ENCODE data around the gene DBN1.

Gene DBN1

DNA sequence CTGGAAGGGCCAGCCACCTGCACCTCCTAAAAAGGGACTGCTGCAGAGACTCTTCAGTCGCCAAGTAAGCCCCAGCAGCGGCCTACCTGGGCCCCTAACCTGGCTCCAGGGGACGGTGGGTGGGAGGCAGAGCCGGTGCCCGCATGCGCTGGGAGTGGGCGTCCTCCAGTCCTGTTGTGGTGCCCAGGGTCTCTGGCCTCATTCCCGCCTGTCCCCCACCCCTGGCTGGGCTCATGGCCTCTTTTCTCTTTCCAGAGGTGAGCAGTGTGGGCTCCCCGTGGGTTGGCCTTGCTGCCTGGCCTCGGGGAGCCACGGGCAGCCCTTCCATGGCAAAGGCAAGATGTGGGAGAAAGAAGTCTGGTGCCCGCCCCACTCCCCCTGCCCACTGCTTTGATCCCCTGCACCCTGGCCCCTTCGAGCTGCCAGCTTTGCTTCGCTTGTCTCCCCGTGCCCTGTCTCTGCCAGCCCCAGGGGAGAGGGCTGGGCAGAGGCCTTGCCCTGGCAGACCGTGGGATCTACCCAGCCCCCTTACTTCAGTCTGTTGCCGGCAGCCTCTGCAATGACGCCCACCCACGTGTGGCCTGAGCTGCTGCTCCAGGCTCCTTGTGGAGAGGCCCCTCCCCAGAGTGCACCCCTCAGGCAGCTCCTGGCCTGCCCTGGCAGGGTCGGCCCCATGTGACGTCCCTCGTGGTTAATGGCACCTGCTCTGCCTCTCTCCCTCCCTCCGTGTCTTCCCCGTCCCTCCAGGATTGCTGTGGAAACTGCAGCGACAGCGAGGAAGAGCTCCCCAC, 32.2 kb downstream of the DBN1 start:
- no peak for DNase-seq

DNA sequence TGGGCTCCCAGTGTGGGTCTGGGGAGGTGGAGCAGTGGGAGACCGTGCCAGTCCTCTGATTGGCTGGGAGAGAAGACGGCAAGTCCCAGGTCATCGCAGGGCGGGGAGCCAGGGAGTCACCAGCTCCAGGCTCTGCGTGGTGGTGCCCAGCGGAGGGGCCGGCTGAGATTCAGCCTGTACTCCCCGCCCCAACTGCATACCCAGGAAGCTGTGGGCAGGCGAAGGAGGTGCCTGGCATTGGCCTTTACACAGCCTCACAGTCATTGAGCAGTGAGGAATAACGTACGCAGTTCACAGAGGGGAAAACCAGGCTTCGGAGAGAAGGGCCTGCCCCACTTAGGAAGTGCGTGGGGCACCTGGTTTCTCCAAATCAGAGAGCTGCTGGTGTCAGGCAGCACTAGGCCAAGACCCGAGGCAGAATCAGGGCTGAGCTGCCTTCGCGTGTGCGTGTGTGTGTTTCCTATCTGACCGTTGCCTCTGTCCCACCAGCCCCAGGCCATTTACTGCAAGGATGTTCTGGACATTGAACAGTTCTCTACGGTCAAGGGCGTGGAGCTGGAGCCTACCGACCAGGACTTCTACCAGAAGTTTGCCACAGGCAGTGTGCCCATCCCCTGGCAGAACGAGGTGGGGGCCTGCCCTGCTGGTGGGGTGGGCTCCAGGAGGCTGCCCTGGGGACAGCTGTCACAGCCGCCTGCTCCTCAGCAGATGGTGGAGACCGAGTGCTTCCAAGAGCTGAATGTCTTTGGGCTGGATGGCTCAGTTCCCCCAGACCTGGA, 33.0 kb downstream of the DBN1 start:
- no peak for DNase-seq

DNA sequence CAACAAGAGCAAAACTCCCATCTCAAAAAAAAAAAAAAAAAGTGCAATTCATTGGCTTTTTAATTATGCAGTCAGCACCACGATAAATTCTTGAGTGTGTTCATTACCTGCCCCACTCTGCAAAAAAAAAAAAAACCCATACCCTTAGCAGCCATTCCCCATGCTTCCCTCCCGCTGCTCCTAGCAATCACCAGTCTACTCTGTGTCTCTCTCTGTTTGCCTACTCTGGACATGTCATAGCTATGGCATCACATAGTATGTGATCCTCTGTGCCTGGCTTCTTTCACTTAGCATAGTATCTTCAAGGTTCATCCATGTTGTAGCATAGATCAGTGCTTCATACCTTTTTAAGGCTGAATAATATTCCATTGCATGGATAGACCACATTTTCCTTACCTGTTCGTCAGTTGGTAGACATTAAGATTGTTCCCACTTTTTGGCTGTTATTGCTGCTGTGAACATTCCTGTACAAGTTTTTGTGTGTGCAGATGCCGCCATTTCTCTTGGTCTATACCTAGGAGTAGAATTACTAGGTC, 33.8 kb downstream of the DBN1 start:
- DNase-seq, result no peak

DNA sequence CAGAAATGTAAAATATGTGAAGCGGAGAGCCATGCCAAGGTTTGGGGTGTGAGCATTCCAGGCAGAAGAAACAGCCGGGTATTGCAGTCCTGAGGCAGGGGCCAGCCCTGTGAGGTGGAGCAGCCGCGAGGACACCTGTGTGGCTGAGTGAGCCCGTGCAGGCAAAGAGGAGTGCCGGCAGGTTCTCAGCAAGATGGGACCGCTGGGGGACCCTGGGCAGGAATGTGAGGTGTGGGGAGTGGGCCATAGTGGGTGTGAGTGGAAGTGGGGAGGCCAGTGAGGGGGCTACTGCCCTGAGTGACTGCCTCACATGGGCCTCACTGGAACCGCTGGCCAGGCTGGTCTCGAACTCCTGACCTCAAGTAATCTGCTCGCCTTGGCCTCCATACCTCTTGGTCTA, 35.0 kb downstream of the DBN1 start:
- DNase-seq, result no peak

DNA sequence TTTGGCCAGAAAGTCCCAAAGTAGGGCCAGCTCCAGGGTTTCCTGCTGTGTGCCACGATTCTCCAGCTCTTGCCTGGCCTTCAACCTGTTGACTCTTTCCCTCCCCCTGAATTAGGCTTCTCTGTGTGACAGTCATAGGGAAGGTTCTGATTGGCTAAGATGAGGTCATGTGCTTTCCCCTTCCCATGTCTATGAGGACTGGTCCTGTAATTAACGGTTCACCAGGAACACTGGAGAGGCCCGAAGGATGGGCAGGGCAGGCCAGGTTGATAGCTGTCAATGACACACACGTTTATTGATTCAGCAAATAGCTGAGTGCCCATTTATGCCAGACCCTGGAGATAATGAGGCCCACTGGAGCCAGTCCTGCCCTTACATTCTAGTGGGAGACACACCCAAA, 35.8 kb downstream of the DBN1 start:
- no peak for DNase-seq

DNA sequence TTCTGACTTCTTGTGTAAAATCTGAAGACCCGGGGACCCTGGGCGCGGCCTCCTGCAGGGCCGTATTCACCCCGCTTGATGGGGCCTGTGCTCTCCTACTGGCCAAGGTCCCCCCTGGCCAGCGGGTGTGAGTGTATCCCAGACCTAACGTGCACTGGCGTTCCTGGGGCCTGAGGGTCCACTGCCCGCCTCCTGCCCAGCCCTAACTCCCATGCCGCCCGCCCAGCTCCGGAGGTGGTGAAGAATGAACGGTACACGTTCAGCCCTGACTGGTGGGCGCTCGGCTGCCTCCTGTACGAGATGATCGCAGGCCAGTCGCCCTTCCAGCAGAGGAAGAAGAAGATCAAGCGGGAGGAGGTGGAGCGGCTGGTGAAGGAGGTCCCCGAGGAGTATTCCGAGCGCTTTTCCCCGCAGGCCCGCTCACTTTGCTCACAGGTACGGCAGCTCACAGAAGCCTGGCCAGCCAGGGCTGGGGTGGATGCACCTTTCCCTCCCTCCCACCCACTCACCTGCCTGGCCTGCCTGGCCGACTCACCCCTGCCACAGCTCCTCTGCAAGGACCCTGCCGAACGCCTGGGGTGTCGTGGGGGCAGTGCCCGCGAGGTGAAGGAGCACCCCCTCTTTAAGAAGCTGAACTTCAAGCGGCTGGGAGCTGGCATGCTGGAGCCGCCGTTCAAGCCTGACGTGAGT, 37.4 kb downstream of the DBN1 start:
- no peak for DNase-seq

DNA sequence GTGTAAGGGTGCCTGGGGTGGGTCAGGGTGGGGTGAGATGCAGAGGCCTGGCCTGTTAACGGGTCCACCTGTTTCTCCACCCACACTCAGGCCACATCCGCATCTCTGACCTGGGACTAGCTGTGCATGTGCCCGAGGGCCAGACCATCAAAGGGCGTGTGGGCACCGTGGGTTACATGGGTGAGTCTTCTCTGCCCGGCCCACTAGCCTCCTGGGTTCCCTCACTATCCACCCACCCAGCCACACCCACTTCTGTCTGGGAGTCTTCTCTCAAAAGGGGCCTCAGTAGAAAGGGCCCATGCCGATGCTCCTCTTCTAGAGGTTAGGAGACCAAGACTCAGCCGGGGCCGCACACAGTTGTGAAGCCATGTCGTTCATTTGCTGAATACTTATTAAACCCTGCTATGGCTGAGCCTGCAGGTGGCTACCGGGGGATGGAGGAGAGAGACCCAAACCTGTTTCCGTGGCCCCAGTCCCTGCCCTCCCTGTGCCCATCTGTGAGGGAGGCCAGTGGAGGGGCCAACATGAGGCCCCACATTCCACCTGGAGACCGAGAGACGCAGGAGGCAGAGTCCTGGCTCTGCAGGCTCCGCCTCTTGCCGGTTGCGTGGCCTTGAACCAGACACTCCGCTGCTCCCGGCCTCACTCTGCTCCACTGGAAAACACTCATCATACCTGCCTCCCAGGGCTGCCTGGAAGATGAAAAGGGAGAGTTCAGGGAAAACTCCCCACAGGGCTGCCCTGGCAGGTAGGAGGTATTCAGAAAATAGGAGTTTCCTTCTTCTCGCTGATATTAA, 38.3 kb downstream of the DBN1 start:
- no peak for DNase-seq

DNA sequence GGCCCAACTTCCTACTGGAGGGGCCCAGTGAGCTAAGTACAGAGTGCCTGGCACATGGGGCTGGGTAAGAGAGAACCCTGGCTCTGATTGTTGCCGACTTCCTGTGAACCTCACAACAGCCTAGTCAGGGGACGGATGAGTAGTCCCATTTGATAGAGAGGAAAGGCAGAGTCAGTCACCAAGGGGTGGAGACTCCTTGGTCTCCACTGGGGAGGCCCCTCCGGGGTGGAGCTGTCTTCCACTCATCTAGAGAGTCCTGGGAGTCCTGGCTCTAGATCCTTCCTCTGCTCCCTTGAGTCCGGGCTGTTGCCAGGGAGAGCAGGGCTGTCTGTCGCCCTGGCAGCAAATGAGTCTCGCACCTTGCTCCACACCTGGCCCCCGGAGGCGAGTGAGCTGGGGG, 39.0 kb downstream of the DBN1 start:
- DNase-seq, result peak; percentile 78

DNA sequence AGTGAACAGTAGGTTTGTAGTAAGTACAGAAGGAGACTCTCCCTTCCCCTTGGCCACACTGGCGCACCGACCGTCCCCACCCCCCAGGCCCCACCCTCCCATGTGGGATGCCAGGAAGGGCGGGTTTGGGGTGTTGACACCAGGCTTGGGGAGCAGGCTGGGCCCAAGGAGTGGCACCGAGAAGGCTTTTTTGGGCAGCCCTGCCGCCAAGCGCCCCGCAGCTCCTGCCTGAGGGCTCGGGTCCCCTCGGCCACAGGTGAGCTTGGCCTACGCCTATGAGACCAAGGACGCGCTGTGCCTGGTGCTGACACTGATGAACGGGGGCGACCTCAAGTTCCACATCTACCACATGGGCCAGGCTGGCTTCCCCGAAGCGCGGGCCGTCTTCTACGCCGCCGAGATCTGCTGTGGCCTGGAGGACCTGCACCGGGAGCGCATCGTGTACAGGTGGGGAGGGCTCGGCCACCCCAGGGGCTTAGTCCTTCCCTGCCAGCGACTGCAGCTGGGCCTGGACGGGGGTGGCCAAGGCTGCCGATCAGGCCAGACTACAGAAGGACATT, 39.7 kb downstream of the DBN1 start:
- no peak for DNase-seq

DNA sequence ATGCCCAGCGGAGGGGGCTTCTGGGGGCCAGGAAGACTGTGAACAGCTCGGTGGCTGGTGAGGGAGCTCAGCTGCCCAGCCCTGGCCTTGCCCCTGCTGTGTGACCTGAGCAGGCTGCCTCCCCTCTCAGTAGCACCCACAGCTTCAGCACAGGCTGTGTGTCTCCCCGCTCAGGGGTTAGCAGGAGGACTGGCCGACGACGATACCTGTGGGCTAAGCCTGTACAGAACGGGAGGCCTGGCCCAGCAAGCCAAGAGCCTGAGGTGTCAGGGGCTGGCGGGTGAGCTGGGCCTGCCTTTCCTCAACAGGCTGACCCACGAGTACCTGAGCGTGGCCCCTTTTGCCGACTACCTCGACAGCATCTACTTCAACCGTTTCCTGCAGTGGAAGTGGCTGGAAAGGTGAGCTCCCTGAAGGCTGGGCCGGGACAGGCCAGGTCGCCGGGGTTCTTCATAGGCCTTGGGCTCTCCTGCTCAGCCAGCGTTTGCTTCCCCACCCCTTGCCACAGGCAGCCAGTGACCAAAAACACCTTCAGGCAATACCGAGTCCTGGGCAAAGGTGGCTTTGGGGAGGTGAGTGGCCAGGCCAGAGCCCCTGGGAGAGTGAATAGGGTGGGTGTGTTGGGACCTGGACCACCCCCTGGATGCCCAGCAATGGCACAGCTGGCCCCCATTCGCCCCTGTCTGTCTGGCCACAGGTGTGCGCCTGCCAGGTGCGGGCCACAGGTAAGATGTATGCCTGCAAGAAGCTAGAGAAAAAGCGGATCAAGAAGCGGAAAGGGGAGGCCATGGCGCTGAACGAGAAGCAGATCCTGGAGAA, 40.4 kb downstream of the DBN1 start:
- no peak for DNase-seq

DNA sequence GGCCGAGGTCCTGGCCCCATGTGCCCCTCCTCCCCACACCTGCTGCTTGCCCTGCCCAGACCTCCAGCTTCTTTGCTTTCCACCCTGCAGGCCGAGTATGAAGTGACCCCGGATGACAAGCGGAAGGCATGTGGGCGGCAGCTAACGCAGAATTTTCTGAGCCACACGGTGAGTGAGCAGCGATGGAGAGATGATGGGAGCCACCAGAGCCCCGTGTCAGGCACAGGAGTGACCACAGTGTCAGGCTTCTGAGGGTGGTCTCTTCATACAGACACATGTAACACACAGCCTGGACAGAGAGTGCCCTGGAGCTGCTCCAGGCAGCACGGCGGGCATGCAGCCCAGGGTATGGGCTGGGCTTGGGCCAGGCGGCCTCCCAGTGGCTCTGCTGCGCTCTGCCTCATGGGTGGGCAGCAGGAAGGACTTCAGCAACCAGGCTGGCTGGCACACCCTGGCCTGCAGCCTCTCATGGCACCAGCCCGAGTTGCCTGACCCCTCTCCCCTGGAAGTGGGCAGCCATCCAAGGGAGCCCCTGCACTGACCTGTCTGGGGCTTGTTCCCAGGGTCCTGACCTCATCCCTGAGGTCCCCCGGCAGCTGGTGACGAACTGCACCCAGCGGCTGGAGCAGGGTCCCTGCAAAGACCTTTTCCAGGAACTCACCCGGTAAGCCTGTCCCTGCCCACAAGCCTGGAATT, 41.1 kb downstream of the DBN1 start:
- no peak for DNase-seq

DNA sequence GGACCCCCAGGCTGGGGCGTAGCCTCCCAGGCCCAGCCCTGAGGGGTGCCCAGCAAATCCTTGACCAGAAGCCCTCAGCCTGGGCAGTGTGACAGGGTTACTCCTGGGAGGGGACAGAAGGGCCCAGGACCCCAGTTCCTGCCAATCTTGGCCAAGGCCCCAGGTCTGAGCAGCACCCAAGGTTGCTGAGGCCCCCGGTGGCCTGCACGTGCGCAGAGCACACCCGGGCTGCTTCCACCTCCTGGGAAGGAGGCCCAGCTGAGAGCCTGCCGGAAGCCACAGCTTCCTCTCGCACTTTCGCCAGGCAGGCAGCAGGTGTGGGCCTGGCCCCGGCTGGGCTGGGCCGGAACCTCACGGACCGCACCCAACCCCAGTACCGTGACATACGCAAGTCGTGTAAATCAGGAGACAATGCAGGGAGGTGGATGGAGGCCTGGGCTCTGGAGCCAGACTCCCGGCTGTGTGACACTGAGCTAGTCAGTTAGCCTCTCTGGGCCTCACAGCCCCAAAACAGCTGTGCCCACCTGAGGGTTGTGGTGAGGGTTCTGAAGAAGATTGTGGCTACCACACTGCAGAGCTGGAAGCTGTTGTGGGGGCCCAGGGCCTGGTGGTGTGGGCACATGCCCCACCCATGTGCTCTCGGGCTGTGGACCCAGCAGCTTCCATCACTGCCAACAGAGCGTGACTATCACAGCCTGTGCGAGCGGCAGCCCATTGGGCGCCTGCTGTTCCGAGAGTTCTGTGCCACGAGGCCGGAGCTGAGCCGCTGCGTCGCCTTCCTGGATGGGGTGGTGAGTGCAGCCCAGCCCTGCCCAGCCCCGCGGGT, 41.9 kb downstream of the DBN1 start:
- peak; percentile 90 for DNase-seq

DNA sequence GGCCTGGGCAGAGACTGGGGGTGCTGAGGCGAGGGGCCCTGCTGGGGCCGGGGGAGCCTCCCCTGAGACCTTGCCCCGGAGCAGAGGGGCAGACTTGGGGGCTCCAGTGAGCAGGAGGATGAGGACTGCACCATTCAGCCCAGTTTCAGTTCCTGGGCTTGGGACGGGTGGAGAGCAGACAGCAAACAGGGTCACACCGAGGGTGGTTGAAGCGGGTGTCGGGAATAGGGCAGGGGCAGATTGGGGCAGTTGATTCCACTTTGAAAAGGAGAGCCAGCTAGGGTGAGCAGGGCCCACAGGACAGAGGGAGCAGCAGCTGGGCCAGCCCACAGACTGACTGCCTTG, 42.5 kb downstream of the DBN1 start:
- DNase-seq, result no peak

DNA sequence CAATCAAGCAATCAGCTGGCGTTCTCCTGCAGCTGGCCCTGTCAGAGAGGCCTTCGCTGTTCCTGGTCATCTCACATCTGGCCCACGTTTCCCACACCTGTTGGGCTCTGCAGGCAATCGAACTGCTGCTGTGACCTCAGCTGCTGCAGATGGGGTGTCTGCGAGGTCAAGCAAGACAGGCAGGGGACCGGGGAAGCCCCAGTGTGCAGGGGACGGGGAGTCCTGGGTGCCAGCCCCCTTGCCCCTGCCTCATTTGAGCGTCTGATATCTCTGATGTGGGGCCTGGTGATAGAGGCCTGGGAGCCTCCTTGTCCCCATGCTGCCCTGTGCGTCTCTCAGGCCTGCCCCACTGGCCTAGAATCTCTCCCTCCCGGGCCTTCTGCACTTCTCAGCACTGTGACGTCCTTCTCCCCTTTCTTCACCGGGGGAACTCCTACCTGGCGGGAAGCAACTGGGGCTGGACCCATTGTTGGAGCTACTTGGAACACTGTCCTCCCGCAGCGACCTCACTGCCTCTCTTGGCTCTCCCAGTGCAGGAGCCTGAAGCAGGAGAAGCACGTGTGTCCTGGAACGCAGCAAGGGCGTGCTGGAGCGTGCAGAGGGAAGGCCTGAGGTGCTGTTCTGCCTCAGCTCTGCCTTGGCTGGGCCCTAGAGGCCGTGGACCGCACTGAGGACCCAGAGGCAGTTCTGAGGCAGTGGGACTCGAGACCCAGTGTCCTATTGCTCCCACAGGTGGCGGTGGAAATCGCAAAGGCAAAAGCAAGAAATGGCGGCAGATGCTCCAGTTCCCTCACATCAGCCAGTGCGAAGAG, 43.1 kb downstream of the DBN1 start:
- no peak for DNase-seq

DNA sequence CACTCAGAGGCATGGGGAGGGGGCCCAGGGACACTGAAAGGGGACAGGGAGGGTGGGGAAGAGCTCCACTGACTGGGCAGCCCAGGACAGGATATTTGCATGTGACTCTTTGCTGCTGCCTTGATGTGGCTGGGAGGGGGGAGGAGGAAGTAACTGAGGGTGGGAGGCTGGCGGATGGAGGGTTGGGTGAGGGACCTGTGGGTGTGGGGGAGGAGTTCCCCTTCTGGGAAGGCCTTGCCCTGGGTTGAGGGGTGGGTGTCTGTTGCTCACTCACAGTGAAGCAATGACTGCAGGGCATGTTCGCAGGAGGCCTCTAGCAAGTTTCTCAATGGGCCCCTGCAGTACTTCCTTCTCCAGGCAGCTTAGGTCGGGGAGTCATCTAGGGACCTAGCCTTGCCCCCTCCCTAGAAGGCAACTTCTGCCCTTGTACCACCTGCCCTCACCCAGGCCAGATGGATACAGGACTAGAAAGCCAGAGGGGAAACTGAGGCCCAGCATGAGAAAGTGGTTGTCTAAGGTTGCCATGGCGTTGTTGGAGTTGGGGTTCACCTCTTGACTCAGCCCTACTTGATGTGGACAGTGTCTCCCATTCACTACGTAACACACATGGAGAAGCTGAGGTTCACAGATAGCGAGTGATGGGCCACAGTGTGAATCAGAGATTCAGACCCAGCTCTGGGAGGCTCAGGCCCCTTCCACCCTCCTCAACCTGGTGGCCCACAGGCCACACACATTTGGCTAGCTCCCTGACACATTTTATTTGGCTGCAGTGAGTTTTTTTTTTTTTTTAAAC, 44.0 kb downstream of the DBN1 start:
- peak; percentile 94 for DNase-seq

DNA sequence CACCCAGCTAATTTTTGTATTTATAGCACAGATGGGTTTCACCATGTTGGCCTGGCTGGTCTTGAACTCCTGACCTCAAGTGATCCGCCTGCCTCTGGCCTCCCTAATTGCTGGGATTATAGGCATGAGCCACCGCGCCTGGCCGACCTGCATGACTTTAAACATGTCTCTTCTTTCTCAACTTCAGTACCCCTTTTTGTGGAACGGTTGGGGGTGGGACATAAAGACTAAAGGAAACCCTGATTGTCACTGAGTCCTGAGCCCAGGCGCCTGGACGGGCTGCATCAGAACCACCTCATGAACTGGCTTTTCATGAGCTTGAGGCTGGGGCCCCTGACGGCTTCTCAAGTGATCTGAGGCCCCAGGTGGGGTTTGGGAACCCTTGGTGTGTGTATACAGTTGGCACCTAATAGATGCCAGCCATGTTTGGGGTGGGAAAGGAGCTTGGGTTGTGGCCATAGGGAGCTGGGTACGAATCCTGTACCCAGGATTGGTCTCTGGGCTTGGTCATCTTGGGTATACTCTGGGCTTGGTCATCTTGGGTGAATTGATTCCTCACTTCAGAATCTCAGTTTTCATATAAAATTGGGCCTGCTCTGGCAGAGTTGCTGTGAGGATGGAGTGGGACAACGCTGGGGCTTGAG, 44.7 kb downstream of the DBN1 start:
- DNase-seq, result no peak

DNA sequence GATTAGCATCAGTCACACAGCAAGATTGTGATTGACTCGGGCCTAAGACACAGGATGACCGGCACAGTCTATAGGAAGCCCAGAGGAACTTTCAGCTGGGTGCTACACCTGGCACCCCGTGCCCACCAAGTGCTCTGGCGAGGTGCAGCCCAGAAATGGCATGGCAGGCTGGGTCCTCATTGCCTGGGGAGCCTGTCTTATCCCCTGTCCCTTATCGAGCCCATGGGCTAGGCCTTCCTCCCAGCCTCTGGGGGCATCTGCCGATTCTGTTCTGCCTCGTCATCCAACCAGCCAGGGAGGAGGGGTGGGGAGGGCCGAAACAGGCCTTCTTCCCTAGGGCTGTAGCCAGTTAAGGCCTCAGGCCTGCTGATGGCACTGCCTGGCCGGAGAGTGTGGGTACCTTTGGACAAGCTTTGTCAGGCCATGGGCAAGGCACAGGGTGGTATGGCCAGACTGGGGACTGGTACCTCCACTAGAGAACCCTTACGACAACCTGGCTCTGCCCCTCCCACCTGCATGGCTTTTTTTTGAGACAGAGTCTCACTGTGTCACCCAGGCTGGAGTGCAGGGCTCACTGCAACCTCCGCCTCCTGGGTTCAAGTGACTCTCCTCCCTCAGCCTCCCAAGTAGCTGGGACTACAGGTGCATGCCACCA, 45.4 kb downstream of the DBN1 start:
- DNase-seq, result peak; percentile 54

Measured in activated CD4-positive, alpha-beta T cell treated with anti-CD3 and anti-CD28 coated beads, Interleukin-2, amount 50 U/mL, for 16 hours (primary cell).